A549 treated with AZD9567 at 1 μM for 4 hours (cell line): ENCODE data around the gene CEP290. TPM values are rescaled to one million over a fixed set of nuclear protein-coding genes. Genes with fewer than 3 reads are reported as not detected.

Experiments used
- total RNA-seq: library from RNA; stranded (reverse); fragments of 200-300 nt; extraction: Qiagen RNA extraction; gene quantifications from 5 replicates; pipeline ENCODE4 v1.2.3, GENCODE V29; 2022; ENCODE audit not compliant: insufficient read depth

Gene CEP290
- 4.7 to 7.5 TPM (median 6.4 TPM) in 5 replicates for total RNA-seq

GRCh38 chr12:88141774-88142609, at the start of gene CEP290, which contains the start of gene TMTC3:
TSS of gene CEP290 (minus strand) at chr12:88142088. CDS start at chr12:88141307, 781 bp downstream.
TSS of gene TMTC3 (plus strand) at chr12:88142307. CDS start at chr12:88148316, 6,009 bp downstream.

GRCh38 chr12:88029093-88029665, 112.7 kb downstream of the CEP290 start, which contains the start of gene C12orf50:
TSS of gene C12orf50 (minus strand) at chr12:88029401. CDS start at chr12:88026962, 2,439 bp downstream.

Other genes with a start within 250 kb of the CEP290 start
- gene C12orf50, start 112.7 kb downstream of the CEP290 start, total RNA-seq = not detected in 5 replicates
- 7.3 to 14.4 TPM (median 12.2 TPM) in 5 replicates for gene TMTC3, start 219 bp upstream of the CEP290 start, total RNA-seq